PC-9 (cell line): ENCODE data around the gene ATP6V0D1.

Source experiments
- EZH2 ChIP-seq: fragments of 200-600 bp; sonication (generic); IDR thresholded peaks from 2 replicates; pipeline ENCODE4 v1.8.0; 2017; ENCODE audit warnings: antibody characterized with exemption, low read depth
- TF ChIP-seq, protein P1 (sequence below): fragments of 200-600 bp; sonication (generic); conservative IDR thresholded peaks from 2 replicates; pipeline ENCODE4 v1.6.1; 2017; ENCODE audit warnings: mixed run types, antibody characterized with exemption, mild to moderate bottlenecking, moderate library complexity

DNA sequence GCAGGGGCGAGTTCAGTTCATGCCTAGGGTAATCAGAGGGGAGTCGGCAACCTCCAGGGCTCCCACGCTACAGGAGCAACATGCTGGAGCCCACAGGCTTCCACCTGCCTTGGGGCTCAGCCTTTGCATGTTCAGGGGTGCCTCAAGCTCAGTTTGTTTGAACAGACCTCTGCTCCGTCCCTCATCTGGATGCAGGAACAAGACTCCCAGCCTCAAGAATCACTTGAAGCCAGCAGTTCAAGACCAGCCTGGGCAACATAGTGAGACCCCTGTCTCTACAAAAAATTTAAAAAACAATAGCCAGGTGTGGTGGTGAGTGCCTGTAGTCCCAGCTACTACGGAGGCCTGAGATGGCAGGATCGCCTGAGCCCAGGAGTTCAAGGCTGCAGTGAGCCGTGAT lies 54.9 kb downstream of the ATP6V0D1 start:
- TF ChIP-seq, protein P1, sequence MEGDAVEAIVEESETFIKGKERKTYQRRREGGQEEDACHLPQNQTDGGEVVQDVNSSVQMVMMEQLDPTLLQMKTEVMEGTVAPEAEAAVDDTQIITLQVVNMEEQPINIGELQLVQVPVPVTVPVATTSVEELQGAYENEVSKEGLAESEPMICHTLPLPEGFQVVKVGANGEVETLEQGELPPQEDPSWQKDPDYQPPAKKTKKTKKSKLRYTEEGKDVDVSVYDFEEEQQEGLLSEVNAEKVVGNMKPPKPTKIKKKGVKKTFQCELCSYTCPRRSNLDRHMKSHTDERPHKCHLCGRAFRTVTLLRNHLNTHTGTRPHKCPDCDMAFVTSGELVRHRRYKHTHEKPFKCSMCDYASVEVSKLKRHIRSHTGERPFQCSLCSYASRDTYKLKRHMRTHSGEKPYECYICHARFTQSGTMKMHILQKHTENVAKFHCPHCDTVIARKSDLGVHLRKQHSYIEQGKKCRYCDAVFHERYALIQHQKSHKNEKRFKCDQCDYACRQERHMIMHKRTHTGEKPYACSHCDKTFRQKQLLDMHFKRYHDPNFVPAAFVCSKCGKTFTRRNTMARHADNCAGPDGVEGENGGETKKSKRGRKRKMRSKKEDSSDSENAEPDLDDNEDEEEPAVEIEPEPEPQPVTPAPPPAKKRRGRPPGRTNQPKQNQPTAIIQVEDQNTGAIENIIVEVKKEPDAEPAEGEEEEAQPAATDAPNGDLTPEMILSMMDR = no peak
- TF ChIP-seq EZH2 = no peak
